ENCODE data around the gene PPP3CA. TPM values are rescaled to one million over a fixed set of nuclear protein-coding genes. Genes with fewer than 3 reads are reported as not detected.

Gene PPP3CA
- total RNA-seq, 2 donors from 2014 or later: 3.3 to 3.5 TPM

DNA sequence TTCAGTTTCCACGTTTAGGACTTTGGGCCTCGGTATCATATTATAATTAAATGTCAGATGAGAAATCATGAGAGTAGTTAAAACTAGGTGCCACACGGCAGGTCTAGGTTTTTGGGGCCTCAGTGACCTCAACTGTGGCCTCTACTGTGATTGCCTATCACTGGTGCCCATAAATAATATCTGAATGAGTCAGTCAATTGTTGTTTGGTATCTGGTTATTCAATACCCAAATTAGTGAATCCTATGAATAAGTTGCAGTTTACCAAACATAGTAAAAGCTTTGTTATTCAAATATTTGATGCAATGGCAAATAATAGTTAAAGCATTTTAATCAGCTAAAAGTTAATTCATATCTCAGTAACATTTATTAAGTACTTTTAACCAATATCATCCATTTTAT, 188.8 kb downstream of the PPP3CA start:
- H3K9me3 Mint-ChIP-seq: peaks cover 0 to 7% of the 10 kb centered on the region in 2 donors
- ATAC-seq: no peak
- no peak for DNase-seq (ENCODE audit: low spot score in 2 of 2)
- H3K36me3 Mint-ChIP-seq: peaks cover 6 to 11% of the 10 kb centered on the region in 2 donors
- H3K27ac Mint-ChIP-seq: no peak overlapping the region

DNA sequence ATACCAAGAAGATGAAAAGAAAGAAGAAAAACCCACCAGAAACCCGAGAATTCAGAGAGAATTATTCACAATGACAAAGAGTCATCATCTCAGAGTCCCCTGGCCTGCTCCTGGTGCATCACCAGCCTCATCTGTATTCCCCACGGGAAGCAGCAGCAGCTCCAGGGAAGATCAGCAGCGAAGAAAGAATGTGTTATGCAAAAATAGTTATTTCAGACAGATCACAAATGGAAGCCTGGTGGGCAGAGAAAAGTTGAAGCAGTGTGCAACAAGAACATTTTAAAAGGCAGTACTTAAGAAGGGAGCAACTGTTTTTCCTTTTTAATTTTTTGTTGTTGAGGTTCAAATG, 189.2 kb downstream of the PPP3CA start:
- peaks cover 0 to 7% of the 10 kb centered on the region in 2 donors for H3K9me3 Mint-ChIP-seq
- no peak overlapping the region for H3K27ac Mint-ChIP-seq
- no peak for DNase-seq (ENCODE audit: low spot score in 2 of 2)
- no peak for ATAC-seq
- peaks cover 6 to 11% of the 10 kb centered on the region in 2 donors for H3K36me3 Mint-ChIP-seq

DNA sequence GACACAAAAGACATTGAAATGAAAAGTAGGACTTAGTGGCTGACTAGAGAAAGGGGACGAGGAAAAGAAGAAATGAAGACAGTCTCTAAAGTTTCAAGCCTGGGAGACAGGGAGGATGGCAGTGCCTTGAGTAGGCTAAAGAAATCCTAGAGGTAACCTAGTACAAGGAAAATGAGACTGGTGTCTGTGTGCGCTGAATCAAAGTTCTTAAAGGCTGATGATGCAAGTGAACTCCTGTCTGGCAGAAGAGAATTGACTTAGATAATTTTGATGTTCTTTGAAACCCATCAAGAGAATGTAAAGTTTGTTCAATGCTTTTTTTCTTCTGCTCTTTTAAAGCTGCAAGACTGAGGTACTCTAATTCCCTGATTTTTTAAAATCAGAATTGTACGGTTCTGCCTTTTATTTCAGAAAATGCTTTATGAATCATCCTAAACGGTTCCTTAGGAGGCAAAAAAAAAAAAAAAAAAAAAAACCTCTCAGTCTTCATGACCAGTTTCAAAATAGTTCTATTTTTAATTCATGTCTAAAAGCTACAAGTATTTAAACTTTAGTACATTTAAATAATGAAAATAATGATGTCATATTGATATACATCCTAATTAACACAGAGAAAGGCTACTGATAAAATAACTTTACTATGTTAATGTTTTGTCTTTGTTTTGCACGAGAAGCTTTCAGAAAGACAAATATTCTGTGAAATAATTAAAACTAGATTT, 189.8 kb downstream of the PPP3CA start:
- no peak for ATAC-seq
- H3K9me3 Mint-ChIP-seq: peaks cover 0 to 7% of the 10 kb centered on the region in 2 donors

DNA sequence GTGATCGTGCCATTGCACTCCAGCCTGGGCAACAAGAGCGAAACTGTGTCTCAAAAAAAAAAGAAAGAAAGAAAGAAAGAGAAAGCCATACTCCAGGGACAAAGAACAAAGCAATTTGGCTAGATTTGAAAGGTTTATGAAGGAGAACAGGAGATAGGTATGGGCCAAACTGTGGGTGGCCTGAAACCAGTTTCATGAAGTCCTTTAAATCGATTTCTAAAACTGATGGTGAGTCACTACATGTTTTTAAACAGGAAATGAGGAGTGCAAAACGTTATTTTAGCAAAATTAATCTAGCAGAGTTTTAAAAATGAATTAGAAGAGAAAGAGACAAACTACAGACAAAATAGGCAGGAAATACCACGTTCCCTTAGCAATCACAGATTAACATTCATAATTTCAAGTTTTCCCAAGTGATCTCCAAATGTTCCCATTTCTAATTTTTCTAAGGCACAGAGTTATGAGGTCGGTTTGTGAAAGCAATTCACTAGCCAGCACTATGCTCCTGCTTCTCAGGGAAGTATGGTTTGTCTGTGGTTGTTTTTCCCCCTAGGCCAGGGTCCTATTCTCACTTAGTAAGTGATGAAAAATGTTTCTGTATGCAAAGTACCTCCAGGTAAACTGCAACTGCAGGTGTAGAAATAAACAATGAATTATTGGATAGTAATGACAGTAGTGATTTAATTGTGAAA, 190.6 kb downstream of the PPP3CA start:
- DNase-seq (ENCODE audit: low spot score in 2 of 2) (no peak), ATAC-seq (peak; percentile 28 to 39)
- Mint-ChIP-seq H3K36me3 (peaks cover 6 to 11% of the 10 kb centered on the region in 2 donors), H3K27ac (peak overlapping the region; percentile 50 to 83), H3K9me3 (peaks cover 0 to 7% of the 10 kb centered on the region in 2 donors)

More for the DNA sequence above, 189.8 kb downstream of the PPP3CA start:
- peaks cover 6 to 11% of the 10 kb centered on the region in 2 donors for H3K36me3 Mint-ChIP-seq
- H3K27ac Mint-ChIP-seq: peak overlapping the region in 1 of 2 donors; percentile 83
- DNase-seq (ENCODE audit: low spot score in 2 of 2): no peak

DNA sequence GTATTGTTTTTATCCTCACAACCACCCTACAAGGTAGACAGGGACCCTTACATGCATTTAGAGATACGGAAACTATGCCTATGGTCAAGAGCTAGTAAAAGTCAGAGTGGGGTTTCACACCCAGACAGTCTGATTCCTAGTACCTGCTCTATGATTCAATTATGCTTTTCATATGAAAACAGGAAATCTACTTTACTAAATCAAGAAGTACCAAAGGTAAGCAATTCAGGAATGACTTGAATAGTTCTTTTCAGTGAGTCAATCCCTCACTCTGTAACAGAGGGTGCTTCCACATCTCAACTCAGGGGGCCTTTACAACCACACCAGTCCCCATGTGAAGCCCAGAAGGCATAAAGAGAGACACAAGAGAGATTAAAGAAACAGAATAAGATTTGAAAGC, 191.4 kb downstream of the PPP3CA start:
- Mint-ChIP-seq H3K9me3 (peaks cover 0 to 7% of the 10 kb centered on the region in 2 donors), H3K27ac (peak overlapping the region; percentile 50 to 83)
- DNase-seq (ENCODE audit: low spot score in 2 of 2): peak in 1 of 2 donors; percentile 16

DNA sequence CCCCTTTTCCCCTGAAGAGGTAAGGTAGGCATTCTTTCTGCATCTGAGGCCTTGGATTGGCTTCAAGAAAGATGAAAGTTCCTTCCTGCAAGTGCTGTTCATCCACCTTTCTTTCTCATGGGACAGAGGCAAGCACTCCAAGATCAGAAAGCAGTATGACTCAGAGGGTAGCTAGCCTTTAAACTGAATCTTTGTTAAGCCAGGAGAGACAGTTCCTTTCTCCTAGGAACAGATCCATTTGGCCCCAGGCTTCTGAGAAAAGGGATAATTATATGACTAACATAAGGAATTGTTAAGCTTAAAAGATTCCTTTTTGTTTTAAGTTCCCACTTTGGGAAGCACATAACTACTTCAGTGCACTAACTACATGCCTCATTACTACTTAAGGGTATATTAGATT, 192.0 kb downstream of the PPP3CA start:
- Mint-ChIP-seq H3K9me3 (peaks cover 0 to 7% of the 10 kb centered on the region in 2 donors), H3K27ac (no peak overlapping the region), H3K36me3 (peaks cover 6 to 11% of the 10 kb centered on the region in 2 donors)
- DNase-seq (ENCODE audit: low spot score in 2 of 2) (no peak), ATAC-seq (no peak)

More for the DNA sequence above, 191.4 kb downstream of the PPP3CA start:
- ATAC-seq: peak; percentile 94 to 98
- H3K36me3 Mint-ChIP-seq: peaks cover 6 to 11% of the 10 kb centered on the region in 2 donors

DNA sequence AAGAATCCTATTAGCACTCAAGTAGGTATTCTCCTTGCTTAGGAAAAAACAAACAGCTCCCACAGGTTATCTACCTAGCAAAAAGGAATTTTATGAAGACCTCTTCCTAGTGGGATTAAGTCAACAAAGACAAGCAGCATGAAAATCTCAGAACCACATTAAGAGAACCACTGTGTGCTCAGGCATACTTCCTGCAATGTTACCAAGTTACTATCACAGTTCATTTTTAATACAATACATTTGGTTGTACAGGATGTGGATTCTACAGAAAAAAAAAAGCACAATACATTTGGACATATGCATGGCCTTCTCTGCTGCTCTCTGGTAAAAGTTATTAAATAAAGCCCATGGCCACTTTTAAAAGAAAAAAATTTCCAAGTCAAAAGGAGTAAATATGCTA, 193.7 kb downstream of the PPP3CA start:
- ATAC-seq (no peak), DNase-seq (ENCODE audit: low spot score in 2 of 2) (no peak)
- Mint-ChIP-seq H3K36me3 (peaks cover 6 to 11% of the 10 kb centered on the region in 2 donors), H3K27ac (no peak overlapping the region), H3K9me3 (peaks cover 0 to 7% of the 10 kb centered on the region in 2 donors)

DNA sequence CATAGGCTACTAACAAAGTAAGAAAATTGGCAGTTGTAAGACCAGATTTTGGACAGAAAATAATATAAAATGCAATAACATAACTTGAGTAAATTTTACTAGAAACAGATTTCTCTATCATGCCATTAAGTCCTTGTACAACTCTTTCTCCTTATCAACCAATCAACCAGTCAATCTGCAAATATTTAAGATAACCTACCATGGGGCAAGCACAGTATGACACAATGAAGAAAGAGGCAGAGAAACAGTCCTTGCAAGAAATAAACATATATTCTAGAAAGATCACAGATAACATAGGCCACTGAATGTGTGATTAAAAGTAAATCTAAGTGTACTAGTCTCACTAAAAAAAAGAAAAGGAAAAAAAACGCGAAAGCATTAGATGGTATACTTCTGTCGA, 194.8 kb downstream of the PPP3CA start:
- H3K9me3 Mint-ChIP-seq: peaks cover 0 to 7% of the 10 kb centered on the region in 2 donors
- ATAC-seq (no peak), DNase-seq (ENCODE audit: low spot score in 2 of 2) (no peak)
- H3K27ac Mint-ChIP-seq: no peak overlapping the region
- peaks cover 6 to 11% of the 10 kb centered on the region in 2 donors for H3K36me3 Mint-ChIP-seq

DNA sequence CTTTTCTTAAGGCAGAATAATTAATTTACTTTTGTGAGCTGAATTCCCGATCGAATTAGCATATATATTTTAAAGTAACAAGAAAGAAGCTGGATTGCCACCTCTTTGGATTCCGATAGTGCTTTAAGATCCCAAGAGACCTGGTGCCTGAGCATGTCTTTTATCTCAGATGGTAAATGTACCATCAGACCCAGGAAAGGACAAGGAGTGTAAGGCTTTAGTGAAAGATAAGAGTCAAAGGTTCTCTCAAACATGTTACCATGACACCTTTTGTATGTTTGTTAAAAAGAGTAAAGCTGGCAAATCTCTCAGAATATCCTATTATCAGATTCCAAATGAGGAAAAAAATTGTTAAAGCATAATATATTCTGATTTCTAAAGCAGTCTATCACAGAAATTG, 198.8 kb downstream of the PPP3CA start:
- Mint-ChIP-seq H3K36me3 (peaks cover 0 to 5% of the 10 kb centered on the region in 2 donors), H3K9me3 (no peaks in the 10 kb centered on the region), H3K27ac (no peak overlapping the region)
- DNase-seq (ENCODE audit: low spot score in 2 of 2): no peak
- ATAC-seq: no peak

DNA sequence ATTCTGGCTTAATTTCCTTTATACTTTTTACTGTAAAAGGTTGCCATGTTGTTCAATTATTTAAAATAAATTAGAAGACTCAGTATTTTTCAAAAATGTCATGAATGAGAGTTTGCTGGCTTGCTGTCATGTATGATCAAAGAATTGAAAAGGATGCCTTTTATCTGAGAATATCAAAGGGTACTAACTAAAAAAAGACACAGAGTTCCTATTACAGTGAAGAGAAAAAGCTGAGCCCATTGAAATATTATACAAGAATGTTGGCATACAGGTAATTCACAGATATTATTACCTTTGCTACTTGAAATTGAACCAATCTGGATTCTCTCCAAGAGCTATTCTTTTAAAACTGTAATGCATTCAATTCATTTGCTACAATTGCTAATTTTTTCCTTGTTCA, 200.0 kb downstream of the PPP3CA start:
- H3K36me3 Mint-ChIP-seq: peaks cover 0 to 5% of the 10 kb centered on the region in 2 donors
- no peak overlapping the region for H3K27ac Mint-ChIP-seq
- DNase-seq (ENCODE audit: low spot score in 2 of 2): no peak
- no peak for ATAC-seq
- H3K9me3 Mint-ChIP-seq: peaks cover 0 to 5% of the 10 kb centered on the region in 2 donors

DNA sequence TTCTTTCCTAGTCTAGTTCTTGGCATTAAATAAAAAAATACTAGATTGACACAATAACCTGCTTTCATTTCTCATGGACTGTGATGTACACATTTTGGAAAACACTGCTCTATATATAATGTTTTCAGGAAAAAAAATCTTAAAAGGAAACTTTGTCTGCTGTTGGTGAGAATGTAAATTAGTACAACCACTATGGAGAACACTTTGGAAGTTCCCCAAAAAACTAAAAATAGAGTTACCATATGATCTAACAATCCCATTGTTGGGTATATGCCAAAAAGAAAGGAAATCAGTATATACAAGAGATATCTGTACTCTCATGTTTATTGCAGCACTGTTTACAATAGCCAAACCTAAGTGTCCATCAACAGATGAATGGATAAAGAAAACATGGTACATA, 202.3 kb downstream of the PPP3CA start:
- Mint-ChIP-seq H3K36me3 (peaks cover 0 to 5% of the 10 kb centered on the region in 2 donors), H3K9me3 (peaks cover 6 to 14% of the 10 kb centered on the region in 2 donors), H3K27ac (no peak overlapping the region)
- ATAC-seq: no peak
- DNase-seq (ENCODE audit: low spot score in 2 of 2): no peak

DNA sequence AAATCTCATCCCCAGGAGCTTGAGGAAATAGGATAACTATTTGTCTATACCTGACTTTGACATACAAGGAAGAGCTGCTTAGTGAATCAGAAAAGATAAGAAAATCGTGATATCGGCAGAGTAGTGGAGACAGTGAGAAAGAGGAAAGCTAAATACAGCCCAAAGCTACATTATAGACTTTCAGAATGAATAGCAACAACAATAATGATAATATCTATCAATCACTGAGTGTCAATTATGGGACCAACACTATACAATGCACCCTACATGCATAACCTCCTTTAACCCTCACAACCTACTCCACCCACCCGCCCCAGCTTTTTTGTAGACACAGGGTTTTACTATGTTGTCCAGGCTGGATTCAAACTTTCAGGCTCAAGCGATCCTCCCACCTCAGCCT, 205.1 kb downstream of the PPP3CA start:
- no peak for ATAC-seq
- H3K36me3 Mint-ChIP-seq: peaks cover 0 to 5% of the 10 kb centered on the region in 2 donors

DNA sequence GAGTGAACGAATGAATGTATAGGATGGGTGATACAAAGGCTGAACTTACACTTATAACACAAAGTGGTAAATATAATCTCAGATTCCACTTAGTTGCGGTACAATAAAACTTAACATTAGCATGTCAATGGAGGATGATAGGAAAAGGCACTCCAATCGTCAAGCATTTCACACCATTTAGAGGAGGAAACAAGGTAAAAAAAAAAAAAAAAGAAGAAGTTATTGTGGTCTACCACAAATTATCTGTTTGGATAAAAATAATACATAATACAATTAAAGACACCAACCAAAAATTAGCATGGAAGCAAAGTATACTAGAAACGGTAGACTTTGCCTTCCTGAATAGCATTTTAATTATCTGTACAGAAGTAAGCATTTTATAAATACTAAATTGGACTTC, 205.5 kb downstream of the PPP3CA start:
- Mint-ChIP-seq H3K36me3 (peaks cover 0 to 5% of the 10 kb centered on the region in 2 donors), H3K9me3 (peaks cover 6 to 14% of the 10 kb centered on the region in 2 donors), H3K27ac (no peak overlapping the region)
- no peak for ATAC-seq
- no peak for DNase-seq (ENCODE audit: low spot score in 2 of 2)

More for the DNA sequence above, 205.1 kb downstream of the PPP3CA start:
- H3K27ac Mint-ChIP-seq: no peak overlapping the region
- no peak for DNase-seq (ENCODE audit: low spot score in 2 of 2)
- peaks cover 6 to 14% of the 10 kb centered on the region in 2 donors for H3K9me3 Mint-ChIP-seq

DNA sequence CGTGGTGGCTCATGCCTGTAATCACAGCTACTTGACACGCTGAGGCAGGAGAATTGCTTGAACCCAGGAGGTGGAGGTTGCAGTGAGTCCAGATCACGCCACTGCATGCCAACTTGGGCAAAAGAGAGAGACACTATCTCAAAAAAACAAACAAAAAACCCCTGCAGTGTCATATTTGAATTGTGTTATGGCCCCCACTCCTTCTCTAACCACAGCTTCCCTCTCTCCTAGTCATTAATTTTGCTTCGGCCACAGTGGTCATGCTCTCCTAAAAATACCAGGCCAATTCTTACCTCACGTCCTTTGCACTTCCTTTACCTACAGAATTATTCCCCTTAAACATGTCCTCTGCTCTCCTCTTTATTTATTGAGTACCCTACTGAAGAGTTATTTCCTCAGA, 206.1 kb downstream of the PPP3CA start:
- H3K9me3 Mint-ChIP-seq: peaks cover 6 to 14% of the 10 kb centered on the region in 2 donors
- H3K27ac Mint-ChIP-seq: no peak overlapping the region
- H3K36me3 Mint-ChIP-seq: peaks cover 0 to 5% of the 10 kb centered on the region in 2 donors
- ATAC-seq (no peak), DNase-seq (ENCODE audit: low spot score in 2 of 2) (no peak)

DNA sequence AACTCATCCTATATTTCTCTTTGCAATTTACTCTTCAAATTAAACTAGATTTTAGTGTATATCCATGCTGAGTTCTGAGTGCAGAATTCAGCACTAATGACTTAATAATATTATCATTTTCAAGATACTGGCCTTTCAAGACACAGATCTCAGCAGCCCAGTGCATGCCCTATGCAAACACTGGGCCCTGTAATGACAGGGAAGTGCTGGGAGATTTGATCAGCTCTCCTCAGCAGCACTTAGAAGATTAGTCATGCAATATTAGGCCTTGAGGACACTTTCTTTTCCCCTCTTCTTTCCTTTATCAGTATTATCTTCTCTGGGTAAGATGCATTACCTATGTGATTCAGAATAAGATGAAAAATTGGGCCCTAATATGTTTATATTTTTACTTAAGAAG, 207.1 kb downstream of the PPP3CA start:
- Mint-ChIP-seq H3K9me3 (peaks cover 6 to 14% of the 10 kb centered on the region in 2 donors), H3K27ac (no peak overlapping the region), H3K36me3 (peaks cover 0 to 3% of the 10 kb centered on the region in 2 donors)
- ATAC-seq: no peak
- DNase-seq (ENCODE audit: low spot score in 2 of 2): no peak

DNA sequence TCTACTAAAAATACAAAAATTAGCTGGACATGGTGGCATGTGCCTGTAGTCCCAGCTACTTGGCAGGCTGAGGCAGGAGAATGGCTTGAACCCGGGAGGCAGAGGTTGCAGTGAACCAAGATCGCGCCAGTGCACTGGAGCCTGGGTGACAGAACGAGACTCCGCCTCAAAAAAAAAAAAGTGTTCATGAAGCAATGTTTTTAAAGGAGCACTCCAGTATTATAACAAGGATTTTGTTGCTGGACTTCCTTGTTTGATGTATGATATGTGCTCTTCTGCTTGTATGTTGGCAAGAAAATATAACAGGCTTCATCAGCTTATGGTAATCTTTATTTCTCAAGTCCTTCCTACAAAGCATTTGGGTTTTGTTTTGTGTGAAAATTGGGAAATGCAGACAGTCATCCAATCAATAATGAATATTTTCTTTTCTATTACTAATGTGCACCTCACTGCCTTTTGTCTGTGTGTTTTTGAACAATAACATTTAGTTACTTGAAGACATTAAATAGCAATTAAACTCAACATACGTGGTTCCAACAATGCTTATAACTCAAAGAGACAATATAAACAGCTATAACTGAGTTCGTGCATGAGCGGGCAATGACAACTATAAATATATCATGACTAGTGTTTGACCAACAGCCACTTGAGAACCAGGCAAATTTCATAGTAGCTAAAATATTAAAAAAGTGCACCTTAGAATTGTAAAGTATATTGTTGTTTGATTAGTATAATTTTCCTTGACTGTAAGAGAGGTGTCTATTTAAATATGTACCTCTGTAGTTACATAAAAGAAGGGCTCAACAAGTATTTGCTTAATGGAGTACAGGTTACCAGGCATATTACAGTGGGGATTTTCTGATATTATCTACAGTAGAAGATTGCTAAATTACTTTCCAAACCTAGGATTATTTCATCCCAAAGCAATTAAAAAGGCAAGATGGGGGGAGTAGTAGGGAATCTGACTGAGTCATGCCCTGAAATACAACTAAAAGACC, 210.7 kb downstream of the PPP3CA start:
- Mint-ChIP-seq H3K27ac (peak overlapping the region in 1 of 2 donors; percentile 35), H3K9me3 (peaks cover 9 to 23% of the 10 kb centered on the region in 2 donors), H3K36me3 (peaks cover 5 to 30% of the 10 kb centered on the region in 2 donors)
- no peak for DNase-seq (ENCODE audit: low spot score in 2 of 2)
- no peak for ATAC-seq
